HEK293 (cell line): ENCODE results near the gene ZNF653.
A peak's percentile ranks its signal among the peaks of the same experiment; 100 is the strongest.

Source experiments
- CTCF ChIA-PET: fragments of 350-600 bp; formaldehyde crosslinking; extraction: SDS; loops from one replicate; lab custom pipeline; 2021; ENCODE audit warnings: antibody characterized with exemption; lab: Yijun Ruan, JAX
- POLR2A ChIA-PET: fragments of 300-600 bp; formaldehyde crosslinking; extraction: SDS; loops from one replicate; lab custom pipeline; 2020; ENCODE audit warnings: antibody characterized with exemption, inconsistent platforms; lab: Yijun Ruan, JAX
- H3K27ac ChIP-seq: fragments of 200-500 bp; sonication (Bioruptor generic); 2 replicates; pipeline ENCODE4 v1.5.1; 2014; ENCODE audit warnings: low read depth, low read length, control low read depth, inconsistent platforms; ENCODE audit errors: extremely low read depth
- H3K36me3 ChIP-seq, 2 experiments: fragments of 200-500 bp in 1 of 2; sonication (Bioruptor generic) in 1 of 2; 1 replicate in 1 of 2; 2 replicates in 1 of 2; pipeline ENCODE4 v1.5.1; 2014 to 2017; ENCODE audit warnings: inconsistent platforms in 2 of 2, low read length in 2 of 2; ENCODE audit not compliant: control insufficient read depth in 2 of 2, insufficient read depth in 1 of 2
- H3K4me1 ChIP-seq: fragments of 200-500 bp; sonication (Bioruptor generic); 2 replicates; pipeline ENCODE4 v1.5.1; 2014; ENCODE audit warnings: mild to moderate bottlenecking, low read length, inconsistent platforms; ENCODE audit not compliant: control insufficient read depth, insufficient read depth
- H3K4me3 ChIP-seq: 2 replicates; pipeline ENCODE4 v1.5.1; 2011; ENCODE audit warnings: low read depth, mild to moderate bottlenecking, control low read depth, low read length, moderate library complexity
- H3K9me3 ChIP-seq: fragments of 200-500 bp; sonication (Bioruptor generic); 2 replicates; pipeline ENCODE4 v1.5.1; 2014; ENCODE audit warnings: low read depth, low read length, inconsistent platforms; ENCODE audit not compliant: control insufficient read depth, insufficient read depth
- BCL11A ChIP-seq: fragments of 450-650 bp; formaldehyde crosslinking; IDR thresholded peaks from 2 replicates; pipeline ENCODE4 v1.5.1; 2016; ENCODE audit warnings: low read depth, missing biosample characterization, missing genetic modification characterization
- EGR2 ChIP-seq: fragments of 450-650 bp; formaldehyde crosslinking; IDR thresholded peaks from 2 replicates; pipeline ENCODE4 v1.5.1; 2016; ENCODE audit warnings: low read depth, missing biosample characterization, missing genetic modification characterization
- SALL2 ChIP-seq: fragments of 450-650 bp; formaldehyde crosslinking; IDR thresholded peaks from 2 replicates; pipeline ENCODE4 v1.5.0; 2017; ENCODE audit warnings: missing biosample characterization, mild to moderate bottlenecking, missing genetic modification characterization, borderline replicate concordance
- YY1 ChIP-seq: fragments of 450-650 bp; formaldehyde crosslinking; IDR thresholded peaks from 2 replicates; pipeline ENCODE4 v1.5.1; 2018; ENCODE audit warnings: missing biosample characterization, missing genetic modification characterization
- ZBTB7A ChIP-seq: fragments of 450-650 bp; formaldehyde crosslinking; IDR thresholded peaks from 2 replicates; pipeline ENCODE4 v1.5.1; 2016; ENCODE audit warnings: low read depth, missing biosample characterization, missing genetic modification characterization
- ZFHX2 ChIP-seq: fragments of 450-650 bp; formaldehyde crosslinking; conservative IDR thresholded peaks from 2 replicates; pipeline ENCODE4 v1.5.1; 2016; ENCODE audit warnings: missing biosample characterization, missing genetic modification characterization
- ZNF112 ChIP-seq: fragments of 450-650 bp; formaldehyde crosslinking; IDR thresholded peaks from 2 replicates; pipeline ENCODE4 v1.5.0; 2017; ENCODE audit warnings: missing biosample characterization, missing genetic modification characterization
- ZNF140 ChIP-seq: fragments of 450-650 bp; formaldehyde crosslinking; IDR thresholded peaks from 2 replicates; pipeline ENCODE4 v1.5.1; 2016; ENCODE audit warnings: missing biosample characterization, missing genetic modification characterization
- ZNF24 ChIP-seq: fragments of 450-650 bp; formaldehyde crosslinking; IDR thresholded peaks from 2 replicates; pipeline ENCODE4 v1.5.1; 2016; ENCODE audit warnings: missing biosample characterization, missing genetic modification characterization
- ZNF302 ChIP-seq: fragments of 450-650 bp; formaldehyde crosslinking; IDR thresholded peaks from 2 replicates; pipeline ENCODE4 v1.5.1; 2016; ENCODE audit warnings: missing biosample characterization, missing genetic modification characterization, low read depth
- ZNF350 ChIP-seq: fragments of 450-650 bp; formaldehyde crosslinking; IDR thresholded peaks from 2 replicates; pipeline ENCODE4 v1.5.0; 2017; ENCODE audit warnings: missing biosample characterization, mild to moderate bottlenecking, missing genetic modification characterization
- ZNF37A ChIP-seq: fragments of 450-650 bp; IDR thresholded peaks from 2 replicates; pipeline ENCODE4 v1.5.1; 2018; ENCODE audit warnings: missing biosample characterization, missing genetic modification characterization
- ZNF473 ChIP-seq: fragments of 450-650 bp; formaldehyde crosslinking; IDR thresholded peaks from 2 replicates; pipeline ENCODE4 v1.5.1; 2017; ENCODE audit warnings: missing biosample characterization, missing genetic modification characterization
- ZNF544 ChIP-seq: fragments of 450-650 bp; formaldehyde crosslinking; IDR thresholded peaks from 2 replicates; pipeline ENCODE4 v1.5.0; 2017; ENCODE audit warnings: missing biosample characterization, missing genetic modification characterization
- ZNF558 ChIP-seq: fragments of 450-650 bp; formaldehyde crosslinking; IDR thresholded peaks from 2 replicates; pipeline ENCODE4 v1.5.1; 2016; ENCODE audit warnings: missing biosample characterization, missing genetic modification characterization
- ZNF768 ChIP-seq: fragments of 450-650 bp; formaldehyde crosslinking; IDR thresholded peaks from 2 replicates; pipeline ENCODE4 v1.5.1; 2018; ENCODE audit warnings: missing biosample characterization, mild to moderate bottlenecking, missing genetic modification characterization
- ZSCAN16 ChIP-seq: fragments of 450-650 bp; formaldehyde crosslinking; IDR thresholded peaks from 2 replicates; pipeline ENCODE4 v1.5.1; 2016; ENCODE audit warnings: missing biosample characterization, missing genetic modification characterization
- ZSCAN18 ChIP-seq: fragments of 450-650 bp; formaldehyde crosslinking; IDR thresholded peaks from 2 replicates; pipeline ENCODE4 v1.5.1; 2016; ENCODE audit warnings: missing biosample characterization, missing genetic modification characterization
- TF ChIP-seq, protein P1 (sequence below): fragments of 450-650 bp; formaldehyde crosslinking; IDR thresholded peaks from 2 replicates; pipeline ENCODE4 v1.5.1; 2017; ENCODE audit warnings: missing biosample characterization, missing genetic modification characterization
- TF ChIP-seq, protein P2 (sequence below): fragments of 450-650 bp; formaldehyde crosslinking; IDR thresholded peaks from 2 replicates; pipeline ENCODE4 v1.5.1; 2016; ENCODE audit warnings: missing biosample characterization, missing genetic modification characterization
- TF ChIP-seq, protein P3 (sequence below): fragments of 450-650 bp; formaldehyde crosslinking; IDR thresholded peaks from 2 replicates; pipeline ENCODE4 v1.5.1; 2016; ENCODE audit warnings: missing biosample characterization, missing genetic modification characterization, low read depth

Gene ZNF653

DNA sequence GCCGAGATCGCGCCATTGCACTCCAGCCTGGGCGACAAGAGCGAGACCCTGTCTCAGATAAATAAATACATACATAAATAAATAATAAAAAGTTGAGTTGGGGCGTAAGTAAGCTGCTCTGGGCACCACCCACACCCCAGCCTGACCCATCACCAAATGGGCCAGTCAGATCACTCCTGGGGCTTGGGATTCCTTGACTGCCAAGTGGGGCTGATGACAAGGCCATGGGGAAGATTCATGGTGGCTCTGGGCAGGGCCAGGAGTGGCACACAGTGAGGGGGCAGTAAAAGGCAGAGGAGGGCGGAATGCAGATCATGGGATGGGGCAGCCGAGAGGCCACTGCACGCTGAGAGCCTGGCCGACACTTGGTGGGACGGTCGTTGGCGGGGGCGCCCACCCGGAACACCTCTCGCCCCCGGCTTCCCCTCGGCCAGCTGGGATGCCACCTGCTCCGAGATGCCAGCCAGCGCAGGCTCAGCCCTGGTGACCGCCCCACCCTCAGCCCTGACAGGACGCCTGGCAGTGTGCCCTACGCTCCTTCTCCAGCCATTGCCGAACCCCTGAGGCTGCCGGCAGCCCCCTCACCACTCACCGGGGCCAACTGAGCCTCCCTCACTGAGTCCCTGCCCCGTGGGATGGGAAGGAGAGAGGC lies 10.9 kb downstream of the ZNF653 start:
- CTCF ChIA-PET = interaction anchor here (0.9 to 2.1 kb wide), 5 partner anchors 12 to 126 kb away, joined by 3 to 12 read pairs (median 3); no protein-coding TSS in a partner anchor

DNA sequence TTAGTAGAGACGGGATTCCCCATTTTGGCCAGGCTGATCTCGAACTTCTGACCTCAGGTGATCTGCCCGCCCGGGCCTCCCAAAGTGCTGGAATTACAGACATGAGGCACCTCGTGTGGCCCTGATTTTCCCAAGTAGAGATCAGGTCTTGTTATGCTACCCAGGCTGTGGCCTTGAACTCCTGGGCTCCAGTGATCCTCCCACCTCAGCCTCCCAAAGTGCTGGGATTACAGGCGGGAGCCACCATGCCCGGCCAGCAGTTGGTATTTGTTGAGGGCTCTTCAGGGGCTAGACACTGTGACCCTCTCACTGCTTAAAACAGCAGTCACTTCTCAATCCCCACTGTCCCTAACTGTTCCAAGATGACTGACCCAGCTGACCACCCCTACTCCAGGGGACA lies 16.3 kb downstream of the ZNF653 start:
- H3K9me3 ChIP-seq = no peaks in the 10 kb centered on the region
- no peak overlapping the region for H3K4me3 ChIP-seq
- TF ChIP-seq ZNF302 (no peak), ZNF37A (no peak), ZNF350 (tag by site-specific recombination) (no peak), ZNF24 (tag by site-specific recombination) (no peak), ZSCAN18 (tag by site-specific recombination) (no peak), ZNF473 (no peak), ZNF544 (tag by site-specific recombination) (no peak), EGR2 (tag by site-specific recombination) (no peak)
- no peaks in the 10 kb centered on the region for H3K4me1 ChIP-seq
- POLR2A ChIA-PET = no interaction called here
- H3K27ac ChIP-seq = no peak overlapping the region
- CTCF ChIA-PET = interaction anchor here (0.6 kb wide), 1 partner anchor 193 kb away, joined by 5 read pairs; no protein-coding TSS in a partner anchor
- peaks cover 5 to 14% of the 10 kb centered on the region in 2 experiments; a peak in 2 of 3 replicates for H3K36me3 ChIP-seq

More for the DNA sequence above, 10.9 kb downstream of the ZNF653 start:
- no peaks in the 10 kb centered on the region for H3K4me1 ChIP-seq
- peaks cover 5 to 26% of the 10 kb centered on the region in 2 experiments; a peak in 2 of 3 replicates for H3K36me3 ChIP-seq
- POLR2A ChIA-PET = no interaction called here
- H3K27ac ChIP-seq = no peak overlapping the region
- TF ChIP-seq YY1 (tag by site-specific recombination) (no peak), ZNF768 (no peak), ZBTB7A (tag by site-specific recombination) (no peak), ZNF140 (tag by site-specific recombination) (no peak), EGR2 (tag by site-specific recombination) (peak; percentile 63), SALL2 (tag by site-specific recombination) (no peak), ZNF558 (no peak), BCL11A (tag by site-specific recombination) (no peak), ZSCAN16 (no peak), ZNF112 (no peak), ZFHX2 (peak; percentile 31; the same call in 1 of the 2 replicates)
- TF ChIP-seq, protein P1, sequence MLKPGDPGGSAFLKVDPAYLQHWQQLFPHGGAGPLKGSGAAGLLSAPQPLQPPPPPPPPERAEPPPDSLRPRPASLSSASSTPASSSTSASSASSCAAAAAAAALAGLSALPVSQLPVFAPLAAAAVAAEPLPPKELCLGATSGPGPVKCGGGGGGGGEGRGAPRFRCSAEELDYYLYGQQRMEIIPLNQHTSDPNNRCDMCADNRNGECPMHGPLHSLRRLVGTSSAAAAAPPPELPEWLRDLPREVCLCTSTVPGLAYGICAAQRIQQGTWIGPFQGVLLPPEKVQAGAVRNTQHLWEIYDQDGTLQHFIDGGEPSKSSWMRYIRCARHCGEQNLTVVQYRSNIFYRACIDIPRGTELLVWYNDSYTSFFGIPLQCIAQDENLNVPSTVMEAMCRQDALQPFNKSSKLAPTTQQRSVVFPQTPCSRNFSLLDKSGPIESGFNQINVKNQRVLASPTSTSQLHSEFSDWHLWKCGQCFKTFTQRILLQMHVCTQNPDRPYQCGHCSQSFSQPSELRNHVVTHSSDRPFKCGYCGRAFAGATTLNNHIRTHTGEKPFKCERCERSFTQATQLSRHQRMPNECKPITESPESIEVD = no peak
- TF ChIP-seq, protein P2, sequence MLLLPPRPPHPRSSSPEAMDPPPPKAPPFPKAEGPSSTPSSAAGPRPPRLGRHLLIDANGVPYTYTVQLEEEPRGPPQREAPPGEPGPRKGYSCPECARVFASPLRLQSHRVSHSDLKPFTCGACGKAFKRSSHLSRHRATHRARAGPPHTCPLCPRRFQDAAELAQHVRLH (tag by site-specific recombination) = no peak
- TF ChIP-seq, protein P3, sequence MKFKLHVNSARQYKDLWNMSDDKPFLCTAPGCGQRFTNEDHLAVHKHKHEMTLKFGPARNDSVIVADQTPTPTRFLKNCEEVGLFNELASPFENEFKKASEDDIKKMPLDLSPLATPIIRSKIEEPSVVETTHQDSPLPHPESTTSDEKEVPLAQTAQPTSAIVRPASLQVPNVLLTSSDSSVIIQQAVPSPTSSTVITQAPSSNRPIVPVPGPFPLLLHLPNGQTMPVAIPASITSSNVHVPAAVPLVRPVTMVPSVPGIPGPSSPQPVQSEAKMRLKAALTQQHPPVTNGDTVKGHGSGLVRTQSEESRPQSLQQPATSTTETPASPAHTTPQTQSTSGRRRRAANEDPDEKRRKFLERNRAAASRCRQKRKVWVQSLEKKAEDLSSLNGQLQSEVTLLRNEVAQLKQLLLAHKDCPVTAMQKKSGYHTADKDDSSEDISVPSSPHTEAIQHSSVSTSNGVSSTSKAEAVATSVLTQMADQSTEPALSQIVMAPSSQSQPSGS = no peak
- H3K4me3 ChIP-seq = no peak overlapping the region
- H3K9me3 ChIP-seq = no peaks in the 10 kb centered on the region
